HCT116 (cell line): Measurements from ENCODE around the gene ATF1. TPM values are rescaled to one million over a fixed set of nuclear protein-coding genes. Genes with fewer than 3 reads are reported as not detected.

Source experiments
- ATAC-seq: fragments of 200-7000 bp; cut with Tn5 transposase; 2 replicates; pipeline ENCODE4 v1.9.1; 2020; ENCODE audit warnings: mild to moderate bottlenecking, moderate library complexity
- BruUV-seq: library from RNA; stranded (reverse); fragments of 400-500 nt; replicated peaks from 2 replicates; lab custom pipeline; 2021; lab: Mats Ljungman, UMichigan
- CTCF ChIA-PET: fragments of 300-600 bp; sonication (Branson Sonifier 250); formaldehyde crosslinking; loops from one replicate; lab custom pipeline; 2021; ENCODE audit warnings: antibody characterized with exemption; lab: Charles Lee
- POLR2A ChIA-PET: fragments of 300-600, 350-600 bp; sonication (Branson Sonifier 250); formaldehyde crosslinking; loops from one replicate; lab custom pipeline; 2021; ENCODE audit warnings: antibody characterized with exemption; lab: Charles Lee
- RAD21 ChIA-PET, 2 experiments: fragments of 300-600 bp; sonication (Branson Sonifier 250); formaldehyde crosslinking; loops; one replicate each; lab custom pipeline; 2023; ENCODE audit warnings: low total read pairs in 2 of 2; ENCODE audit not compliant: uncharacterized antibody in 2 of 2, unreplicated experiment in 2 of 2, low non-redundant PET in 1 of 2; lab: Charles Lee
- DNase-seq: peaks from one replicate; pipeline ENCODE4 v3.0.0-alpha.2; 2010; ENCODE audit warnings: low read depth, low spot score
- H2AFZ ChIP-seq: fragments of 200-600 bp; shearing (Covaris generic), sonication (generic); 2 replicates; pipeline ENCODE4 v1.6.1; 2017; ENCODE audit warnings: low read depth, mixed run types, mixed read lengths, antibody characterized with exemption, low read length; ENCODE audit not compliant: poor library complexity, severe bottlenecking
- H3K27ac ChIP-seq: 2 replicates; pipeline ENCODE4 v1.5.1; 2012; ENCODE audit warnings: low read depth, low read length
- H3K27me3 ChIP-seq: fragments of 200-600 bp; sonication (generic); 2 replicates; pipeline ENCODE4 v1.6.1; 2016; ENCODE audit warnings: mixed run types, low read length, mixed read lengths; ENCODE audit not compliant: insufficient read depth
- H3K36me3 ChIP-seq, 2 experiments: fragments of 200-500 bp in 1 of 2; fragments of 200-600 bp in 1 of 2; sonication (Bioruptor generic) in 1 of 2; sonication (generic) in 1 of 2; 2 replicates each; pipeline versions ENCODE4 v1.5.1 to v1.6.1; 2014 to 2016; ENCODE audit warnings: low read length in 2 of 2, inconsistent platforms in 1 of 2, mixed read lengths in 1 of 2, mixed run types in 1 of 2; ENCODE audit not compliant: insufficient read depth in 2 of 2, control insufficient read depth in 1 of 2
- H3K4me1 ChIP-seq, 2 experiments: fragments of 200-600 bp in 1 of 2; sonication (generic) in 1 of 2; 2 replicates each; pipeline versions ENCODE4 v1.5.1 to v1.6.1; 2012 to 2017; ENCODE audit warnings: low read length in 2 of 2, inconsistent platforms in 1 of 2, mild to moderate bottlenecking in 1 of 2, mixed read lengths in 1 of 2, mixed run types in 1 of 2, moderate library complexity in 1 of 2; ENCODE audit not compliant: insufficient read depth in 2 of 2, control insufficient read depth in 1 of 2
- H3K4me2 ChIP-seq: fragments of 200-600 bp; sonication (generic); 2 replicates; pipeline ENCODE4 v1.6.1; 2017; ENCODE audit warnings: mixed run types, low read length, mixed read lengths
- H3K4me3 ChIP-seq, 2 experiments: fragments of 200-600 bp in 1 of 2; sonication (generic) in 1 of 2; replicated peaks in 1 of 2; 2 replicates each; pipeline ENCODE4 v1.5.1; 2011 to 2016; ENCODE audit warnings: low read length in 2 of 2, control low read depth in 1 of 2, low read depth in 1 of 2, mild to moderate bottlenecking in 1 of 2, mixed read lengths in 1 of 2, mixed run types in 1 of 2
- H3K79me2 ChIP-seq: fragments of 200-600 bp; sonication (generic); 2 replicates; pipeline ENCODE4 v1.6.1; 2017; ENCODE audit warnings: mild to moderate bottlenecking, mixed run types, low read length, moderate library complexity, mixed read lengths; ENCODE audit not compliant: insufficient read depth
- H3K9ac ChIP-seq: fragments of 200-600 bp; sonication (generic); 2 replicates; pipeline ENCODE4 v1.6.1; 2016; ENCODE audit warnings: low read length, mixed read lengths
- H3K9me2 ChIP-seq: fragments of 200-600 bp; sonication (generic), shearing (Covaris generic); 2 replicates; pipeline ENCODE4 v1.6.1; 2017; ENCODE audit warnings: mixed run types, mild to moderate bottlenecking, moderate library complexity; ENCODE audit not compliant: insufficient read depth
- H3K9me3 ChIP-seq, 2 experiments: fragments of 200-500 bp in 1 of 2; fragments of 200-600 bp in 1 of 2; sonication (Bioruptor generic) in 1 of 2; sonication (generic) in 1 of 2; 2 replicates each; pipeline ENCODE4 v1.6.1; 2014 to 2017; ENCODE audit warnings: low read length in 2 of 2, mixed read lengths in 2 of 2, inconsistent platforms in 1 of 2, low read depth in 1 of 2, mild to moderate bottlenecking in 1 of 2, mixed run types in 1 of 2, moderate library complexity in 1 of 2; ENCODE audit not compliant: control insufficient read depth in 1 of 2, insufficient read depth in 1 of 2
- H4K20me1 ChIP-seq: fragments of 200-600 bp; sonication (generic), shearing (Covaris generic); 2 replicates; pipeline ENCODE4 v1.6.1; 2017; ENCODE audit warnings: mixed run types, mild to moderate bottlenecking, moderate library complexity; ENCODE audit not compliant: insufficient read depth
- CEBPB ChIP-seq: IDR thresholded peaks from 2 replicates; pipeline ENCODE4 v1.6.1; 2012; ENCODE audit warnings: low read depth
- ELF1 ChIP-seq: IDR thresholded peaks from 2 replicates; pipeline ENCODE4 v1.6.1; 2012; ENCODE audit warnings: low read depth, borderline replicate concordance
- FOSL1 ChIP-seq: IDR thresholded peaks from 2 replicates; pipeline ENCODE4 v1.6.1; 2012; ENCODE audit warnings: low read depth
- POLR2A ChIP-seq: IDR thresholded peaks from 2 replicates; pipeline ENCODE4 v1.7.0; 2011; ENCODE audit warnings: borderline replicate concordance; ENCODE audit not compliant: insufficient read depth, insufficient read length; ENCODE audit errors: extremely low read depth
- RAD21 ChIP-seq: IDR thresholded peaks from 2 replicates; pipeline ENCODE4 v1.6.1; 2012; ENCODE audit warnings: low read depth, mild to moderate bottlenecking
- SRF ChIP-seq: IDR thresholded peaks from 2 replicates; pipeline ENCODE4 v1.6.1; 2012; ENCODE audit warnings: low read depth
- YY1 ChIP-seq: IDR thresholded peaks from 2 replicates; pipeline ENCODE4 v1.6.1; 2011; ENCODE audit warnings: low read length, low read depth, moderate library complexity, mild to moderate bottlenecking; ENCODE audit not compliant: insufficient replicate concordance; ENCODE audit errors: extremely low read depth
- ZFX ChIP-seq: fragments of 450-650 bp; IDR thresholded peaks from 2 replicates; pipeline ENCODE4 v1.6.1; 2017
- intact Hi-C: fragments of 100-400 bp; cut with micrococcal nuclease; formaldehyde crosslinking; loops from 2 replicates; pipeline ENCODE4 v1.10.0; 2022
- total RNA-seq: library from RNA; stranded (reverse); gene quantifications from one replicate; pipeline ENCODE4 v1.2.1, GENCODE V29; 2021; ENCODE audit not compliant: unreplicated experiment
- TF ChIP-seq, protein P1 (sequence below): IDR thresholded peaks from 2 replicates; pipeline ENCODE4 v1.6.1; 2012; ENCODE audit warnings: low read depth
- TF ChIP-seq, protein P2 (sequence below): IDR thresholded peaks from 2 replicates; pipeline ENCODE4 v1.6.1; 2011; ENCODE audit warnings: mild to moderate bottlenecking, low read length, moderate library complexity; ENCODE audit not compliant: insufficient replicate concordance; ENCODE audit errors: extremely low read depth
- TF ChIP-seq, protein P3 (sequence below): IDR thresholded peaks from 2 replicates; pipeline ENCODE4 v1.6.1; 2012

The ATF1 gene
- total RNA-seq, 1 experiment from 2014 or later: 48.8 TPM

DNA sequence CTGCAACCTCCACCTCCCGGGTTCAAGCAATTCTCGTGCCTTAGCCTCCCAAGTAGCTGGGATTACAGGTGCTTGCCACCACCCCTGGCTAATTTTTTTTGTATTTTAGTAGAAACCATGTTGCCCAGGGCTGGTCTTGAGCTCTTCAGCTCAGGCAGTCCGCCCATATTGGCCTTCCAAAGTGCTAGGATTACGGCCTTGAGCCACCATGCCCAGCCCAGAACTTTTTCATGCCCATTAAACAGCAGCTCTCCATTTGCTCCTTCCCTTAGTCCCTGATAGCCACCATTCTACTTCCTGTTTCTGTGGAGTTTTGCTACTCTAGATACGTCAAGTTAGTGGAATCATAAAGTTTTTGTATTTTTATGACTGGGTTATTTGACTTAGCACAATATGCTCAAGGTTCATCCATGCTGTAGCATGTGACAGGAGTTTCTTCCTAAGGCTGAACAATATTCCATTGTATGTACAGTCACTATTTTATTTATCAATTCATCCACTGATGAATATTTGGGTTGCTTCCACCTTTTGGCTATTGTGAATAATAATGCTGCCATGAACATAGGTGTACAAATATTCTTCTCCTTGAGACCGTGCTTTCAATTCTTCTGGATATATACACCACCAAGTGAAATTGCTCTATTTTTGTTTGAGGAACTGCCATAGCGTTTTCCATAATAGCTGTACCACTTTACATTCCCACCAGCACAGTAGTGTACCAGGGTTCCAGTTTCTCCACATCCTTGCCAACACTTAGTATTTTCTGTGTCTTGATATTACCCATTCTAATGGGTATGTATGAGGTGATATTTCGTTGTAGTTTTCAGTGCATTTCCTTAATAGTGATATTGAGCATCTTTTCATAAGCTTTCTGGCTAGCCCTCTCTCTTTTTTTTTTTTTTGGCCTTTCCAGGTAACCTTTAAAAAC, 15.0 kb downstream of the ATF1 start:
- Histone ChIP-seq H4K20me1 (no peaks in the 10 kb centered on the region), H3K36me3 (no peaks in the 10 kb centered on the region), H3K4me3 (no peak overlapping the region), H3K4me1 (peaks cover 20 to 30% of the 10 kb centered on the region in 2 experiments), H3K27me3 (no peaks in the 10 kb centered on the region), H3K9me2 (no peaks in the 10 kb centered on the region), H3K4me2 (no peak overlapping the region), H3K9me3 (no peaks in the 10 kb centered on the region), H3K79me2 (peaks cover 60% of the 10 kb centered on the region), H3K9ac (no peak overlapping the region), H3K27ac (no peak overlapping the region), H2AFZ (no peak overlapping the region)
- BruUV-seq: no TSS peak
- RAD21 ChIA-PET: no interaction called here
- intact Hi-C loops: no loop called here
- POLR2A ChIA-PET: no interaction called here
- CTCF ChIA-PET: interaction anchor here (1.2 to 1.5 kb wide), 2 partner anchors 14 kb away, joined by 3 to 5 read pairs; no protein-coding TSS in a partner anchor
- ATAC-seq (no peak), DNase-seq (no peak)
- TF ChIP-seq SRF: no peak
- no peak for TF ChIP-seq YY1
- TF ChIP-seq, protein P1, sequence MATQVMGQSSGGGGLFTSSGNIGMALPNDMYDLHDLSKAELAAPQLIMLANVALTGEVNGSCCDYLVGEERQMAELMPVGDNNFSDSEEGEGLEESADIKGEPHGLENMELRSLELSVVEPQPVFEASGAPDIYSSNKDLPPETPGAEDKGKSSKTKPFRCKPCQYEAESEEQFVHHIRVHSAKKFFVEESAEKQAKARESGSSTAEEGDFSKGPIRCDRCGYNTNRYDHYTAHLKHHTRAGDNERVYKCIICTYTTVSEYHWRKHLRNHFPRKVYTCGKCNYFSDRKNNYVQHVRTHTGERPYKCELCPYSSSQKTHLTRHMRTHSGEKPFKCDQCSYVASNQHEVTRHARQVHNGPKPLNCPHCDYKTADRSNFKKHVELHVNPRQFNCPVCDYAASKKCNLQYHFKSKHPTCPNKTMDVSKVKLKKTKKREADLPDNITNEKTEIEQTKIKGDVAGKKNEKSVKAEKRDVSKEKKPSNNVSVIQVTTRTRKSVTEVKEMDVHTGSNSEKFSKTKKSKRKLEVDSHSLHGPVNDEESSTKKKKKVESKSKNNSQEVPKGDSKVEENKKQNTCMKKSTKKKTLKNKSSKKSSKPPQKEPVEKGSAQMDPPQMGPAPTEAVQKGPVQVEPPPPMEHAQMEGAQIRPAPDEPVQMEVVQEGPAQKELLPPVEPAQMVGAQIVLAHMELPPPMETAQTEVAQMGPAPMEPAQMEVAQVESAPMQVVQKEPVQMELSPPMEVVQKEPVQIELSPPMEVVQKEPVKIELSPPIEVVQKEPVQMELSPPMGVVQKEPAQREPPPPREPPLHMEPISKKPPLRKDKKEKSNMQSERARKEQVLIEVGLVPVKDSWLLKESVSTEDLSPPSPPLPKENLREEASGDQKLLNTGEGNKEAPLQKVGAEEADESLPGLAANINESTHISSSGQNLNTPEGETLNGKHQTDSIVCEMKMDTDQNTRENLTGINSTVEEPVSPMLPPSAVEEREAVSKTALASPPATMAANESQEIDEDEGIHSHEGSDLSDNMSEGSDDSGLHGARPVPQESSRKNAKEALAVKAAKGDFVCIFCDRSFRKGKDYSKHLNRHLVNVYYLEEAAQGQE: no peak
- TF ChIP-seq RAD21: no peak
- TF ChIP-seq POLR2A: no peak
- TF ChIP-seq, protein P2, sequence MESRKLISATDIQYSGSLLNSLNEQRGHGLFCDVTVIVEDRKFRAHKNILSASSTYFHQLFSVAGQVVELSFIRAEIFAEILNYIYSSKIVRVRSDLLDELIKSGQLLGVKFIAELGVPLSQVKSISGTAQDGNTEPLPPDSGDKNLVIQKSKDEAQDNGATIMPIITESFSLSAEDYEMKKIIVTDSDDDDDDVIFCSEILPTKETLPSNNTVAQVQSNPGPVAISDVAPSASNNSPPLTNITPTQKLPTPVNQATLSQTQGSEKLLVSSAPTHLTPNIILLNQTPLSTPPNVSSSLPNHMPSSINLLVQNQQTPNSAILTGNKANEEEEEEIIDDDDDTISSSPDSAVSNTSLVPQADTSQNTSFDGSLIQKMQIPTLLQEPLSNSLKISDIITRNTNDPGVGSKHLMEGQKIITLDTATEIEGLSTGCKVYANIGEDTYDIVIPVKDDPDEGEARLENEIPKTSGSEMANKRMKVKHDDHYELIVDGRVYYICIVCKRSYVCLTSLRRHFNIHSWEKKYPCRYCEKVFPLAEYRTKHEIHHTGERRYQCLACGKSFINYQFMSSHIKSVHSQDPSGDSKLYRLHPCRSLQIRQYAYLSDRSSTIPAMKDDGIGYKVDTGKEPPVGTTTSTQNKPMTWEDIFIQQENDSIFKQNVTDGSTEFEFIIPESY: no peak
- no peak for TF ChIP-seq ZFX
- TF ChIP-seq ELF1: no peak
- no peak for TF ChIP-seq CEBPB
- no peak for TF ChIP-seq FOSL1
- TF ChIP-seq, protein P3, sequence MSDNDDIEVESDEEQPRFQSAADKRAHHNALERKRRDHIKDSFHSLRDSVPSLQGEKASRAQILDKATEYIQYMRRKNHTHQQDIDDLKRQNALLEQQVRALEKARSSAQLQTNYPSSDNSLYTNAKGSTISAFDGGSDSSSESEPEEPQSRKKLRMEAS: no peak
